Progenitor cell of endocrine pancreas (in vitro differentiated cells): ENCODE measurements around the gene SLC25A21. TPM values are rescaled to one million over a fixed set of nuclear protein-coding genes. Genes with fewer than 3 reads are reported as not detected.

Experiments
- DNase-seq: peaks from one replicate; pipeline ENCODE4 v3.0.0; 2021; ENCODE audit warnings: low spot score; ENCODE audit not compliant: unreplicated experiment
- H3K27ac Mint-ChIP-seq: 2 replicates; pipeline ENCODE4 v1.8.0; 2021; ENCODE audit warnings: mild to moderate bottlenecking, moderate library complexity, mixed read lengths
- H3K27me3 Mint-ChIP-seq: 2 replicates; pipeline ENCODE4 v1.8.0; 2021; ENCODE audit warnings: mixed read lengths
- H3K36me3 Mint-ChIP-seq: 2 replicates; pipeline ENCODE4 v1.8.0; 2022; ENCODE audit warnings: mixed read lengths; ENCODE audit not compliant: insufficient read depth
- H3K4me1 Mint-ChIP-seq: 2 replicates; pipeline ENCODE4 v1.8.0; 2021; ENCODE audit warnings: low read depth, mixed read lengths
- H3K4me3 Mint-ChIP-seq: 2 replicates; pipeline ENCODE4 v1.8.0; 2021; ENCODE audit warnings: low read depth, mild to moderate bottlenecking, moderate library complexity, mixed read lengths
- H3K9me3 Mint-ChIP-seq: 2 replicates; pipeline ENCODE4 v1.8.0; 2021; ENCODE audit warnings: low read depth, mixed read lengths
- CTCF ChIP-seq: fragments of 200-600 bp; sonication (generic); IDR thresholded peaks from one replicate; pipeline ENCODE4 v1.5.0; 2021; ENCODE audit warnings: antibody characterized with exemption, mild to moderate bottlenecking; ENCODE audit not compliant: unreplicated experiment
- total RNA-seq: library from RNA; stranded (reverse); gene quantifications from 2 replicates; pipeline ENCODE4 v1.2.1, GENCODE V29; 2021

The SLC25A21 gene
- total RNA-seq, 1 donor from 2014 or later: 2.5 TPM

- no peak for TF ChIP-seq CTCF
Observed at GRCh38 chr14:37090026-37090425, 82.4 kb downstream of the SLC25A21 start.

GRCh38 chr14:37089410-37089809 lies 83.0 kb downstream of the SLC25A21 start:
- Mint-ChIP-seq H3K4me1 (peaks cover 21% of the 10 kb centered on the region), H3K27me3 (peaks cover 3% of the 10 kb centered on the region), H3K27ac (no peak overlapping the region), H3K36me3 (no peaks in the 10 kb centered on the region), H3K9me3 (no peaks in the 10 kb centered on the region), H3K4me3 (no peak overlapping the region)
- no peak for DNase-seq
- TF ChIP-seq CTCF: no peak

More at GRCh38 chr14:37090026-37090425, 82.4 kb downstream of the SLC25A21 start:
- Mint-ChIP-seq H3K36me3 (no peaks in the 10 kb centered on the region), H3K27ac (no peak overlapping the region), H3K27me3 (peaks cover 3% of the 10 kb centered on the region), H3K4me3 (no peak overlapping the region), H3K4me1 (peaks cover 21% of the 10 kb centered on the region), H3K9me3 (no peaks in the 10 kb centered on the region)
- DNase-seq: no peak

- no peak overlapping the region for H3K27ac Mint-ChIP-seq
- H3K27me3 Mint-ChIP-seq: peaks cover 3% of the 10 kb centered on the region
- H3K4me3 Mint-ChIP-seq: no peak overlapping the region
- H3K36me3 Mint-ChIP-seq: no peaks in the 10 kb centered on the region
- H3K4me1 Mint-ChIP-seq: peaks cover 25% of the 10 kb centered on the region
- no peak for DNase-seq
- no peak for TF ChIP-seq CTCF
- no peaks in the 10 kb centered on the region for H3K9me3 Mint-ChIP-seq
Observed at GRCh38 chr14:37088356-37089215, 83.8 kb downstream of the SLC25A21 start.

- no peak for TF ChIP-seq CTCF
- DNase-seq: no peak
- Mint-ChIP-seq H3K27ac (no peak overlapping the region), H3K36me3 (no peaks in the 10 kb centered on the region), H3K4me1 (peaks cover 27% of the 10 kb centered on the region), H3K27me3 (peaks cover 3% of the 10 kb centered on the region), H3K9me3 (no peaks in the 10 kb centered on the region), H3K4me3 (no peak overlapping the region)
Observed at GRCh38 chr14:37087520-37087919, 84.9 kb downstream of the SLC25A21 start.

- Mint-ChIP-seq H3K36me3 (no peaks in the 10 kb centered on the region), H3K4me1 (peaks cover 16% of the 10 kb centered on the region), H3K9me3 (peaks cover 3% of the 10 kb centered on the region), H3K27me3 (no peaks in the 10 kb centered on the region), H3K4me3 (no peak overlapping the region), H3K27ac (no peak overlapping the region)
- DNase-seq: no peak
- no peak for TF ChIP-seq CTCF
Observed at GRCh38 chr14:37083599-37083998, 88.8 kb downstream of the SLC25A21 start.
